Adrenal gland (tissue), 5 donors: ENCODE data around the gene BPNT1.

Source experiments
- POLR2A ChIP-seq, 2 donors: fragments of 450-650 bp; IDR thresholded peaks; one replicate each; pipeline ENCODE4 v1.6.1; 2017; ENCODE audit warnings: antibody characterized with exemption in 2 of 2, mild to moderate bottlenecking in 2 of 2, moderate library complexity in 1 of 2
- TF ChIP-seq, protein P1 (sequence below), 6 experiments: fragments of 450-650 bp in 4 of 6; fragments of 200-600 bp in 2 of 6; sonication (generic) in 1 of 6; IDR thresholded peaks; 1 replicate in 5 of 6; 2 replicates in 1 of 6; pipeline versions ENCODE4 v1.5.1 to v1.8.0; 2016 to 2021; ENCODE audit warnings: antibody characterized with exemption in 6 of 6, mild to moderate bottlenecking in 2 of 6, moderate library complexity in 1 of 6
- donor health status: DM: no; HTN: no; CAD: no.

GRCh38 chr1:220032911-220033310, 56.7 kb downstream of the BPNT1 start:
- TF ChIP-seq, protein P1, sequence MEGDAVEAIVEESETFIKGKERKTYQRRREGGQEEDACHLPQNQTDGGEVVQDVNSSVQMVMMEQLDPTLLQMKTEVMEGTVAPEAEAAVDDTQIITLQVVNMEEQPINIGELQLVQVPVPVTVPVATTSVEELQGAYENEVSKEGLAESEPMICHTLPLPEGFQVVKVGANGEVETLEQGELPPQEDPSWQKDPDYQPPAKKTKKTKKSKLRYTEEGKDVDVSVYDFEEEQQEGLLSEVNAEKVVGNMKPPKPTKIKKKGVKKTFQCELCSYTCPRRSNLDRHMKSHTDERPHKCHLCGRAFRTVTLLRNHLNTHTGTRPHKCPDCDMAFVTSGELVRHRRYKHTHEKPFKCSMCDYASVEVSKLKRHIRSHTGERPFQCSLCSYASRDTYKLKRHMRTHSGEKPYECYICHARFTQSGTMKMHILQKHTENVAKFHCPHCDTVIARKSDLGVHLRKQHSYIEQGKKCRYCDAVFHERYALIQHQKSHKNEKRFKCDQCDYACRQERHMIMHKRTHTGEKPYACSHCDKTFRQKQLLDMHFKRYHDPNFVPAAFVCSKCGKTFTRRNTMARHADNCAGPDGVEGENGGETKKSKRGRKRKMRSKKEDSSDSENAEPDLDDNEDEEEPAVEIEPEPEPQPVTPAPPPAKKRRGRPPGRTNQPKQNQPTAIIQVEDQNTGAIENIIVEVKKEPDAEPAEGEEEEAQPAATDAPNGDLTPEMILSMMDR (IDR thresholded peaks at IDR 0.05) = no peak
- no peak for TF ChIP-seq POLR2A (IDR thresholded peaks at IDR 0.05)
